ENCODE results near the gene ENTPD6.
"Not testable (repeated sequence)": the region's sequence is repeated elsewhere in the genome, so short reads cannot be mapped to it uniquely, and the experiment has no call there.

The ENTPD6 gene

DNA sequence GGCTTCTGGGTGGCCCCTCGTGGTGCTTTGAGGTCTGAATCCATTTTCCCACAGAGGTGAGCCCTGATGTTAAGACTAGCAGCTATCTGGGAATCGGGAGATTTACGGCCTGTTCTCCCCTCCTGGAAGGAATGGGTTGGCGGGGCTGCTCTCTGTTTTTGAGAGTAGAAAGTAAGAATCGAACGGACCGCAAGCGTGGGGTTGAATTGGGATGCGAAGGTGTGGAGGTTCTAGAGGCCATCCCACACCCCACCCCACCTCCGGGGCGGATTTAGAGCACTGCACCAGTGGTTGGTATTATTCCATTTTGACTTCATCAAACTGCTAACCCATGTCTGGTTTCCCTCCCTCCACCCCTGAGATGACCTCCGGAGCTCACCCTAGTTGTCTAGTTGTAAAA is 63.8 kb downstream of the ENTPD6 start:
- DNase-seq, result no peak

DNA sequence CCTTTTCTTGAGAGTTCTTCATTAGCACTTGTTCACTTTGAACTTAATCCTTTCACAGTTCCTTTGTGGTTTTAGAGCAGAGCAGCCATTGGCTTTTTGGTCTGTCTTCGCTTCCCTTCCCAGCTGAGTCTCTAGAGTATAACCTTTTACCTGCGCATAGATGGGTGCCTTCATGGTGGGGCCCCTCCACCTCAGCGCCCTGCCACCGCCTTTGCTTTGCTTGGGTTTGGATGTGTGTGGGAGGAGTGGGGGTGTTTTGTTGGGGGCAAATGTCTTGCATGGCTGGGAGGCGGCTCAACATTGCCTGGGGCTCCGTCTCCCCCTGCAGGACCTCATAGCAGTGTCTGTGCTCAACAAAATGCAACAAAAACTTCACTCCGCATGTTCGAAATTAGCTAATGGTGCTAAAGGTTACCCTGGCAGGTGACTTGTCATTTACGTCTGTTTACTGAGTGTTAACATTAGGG is 64.3 kb downstream of the ENTPD6 start:
- no peak for DNase-seq

DNA sequence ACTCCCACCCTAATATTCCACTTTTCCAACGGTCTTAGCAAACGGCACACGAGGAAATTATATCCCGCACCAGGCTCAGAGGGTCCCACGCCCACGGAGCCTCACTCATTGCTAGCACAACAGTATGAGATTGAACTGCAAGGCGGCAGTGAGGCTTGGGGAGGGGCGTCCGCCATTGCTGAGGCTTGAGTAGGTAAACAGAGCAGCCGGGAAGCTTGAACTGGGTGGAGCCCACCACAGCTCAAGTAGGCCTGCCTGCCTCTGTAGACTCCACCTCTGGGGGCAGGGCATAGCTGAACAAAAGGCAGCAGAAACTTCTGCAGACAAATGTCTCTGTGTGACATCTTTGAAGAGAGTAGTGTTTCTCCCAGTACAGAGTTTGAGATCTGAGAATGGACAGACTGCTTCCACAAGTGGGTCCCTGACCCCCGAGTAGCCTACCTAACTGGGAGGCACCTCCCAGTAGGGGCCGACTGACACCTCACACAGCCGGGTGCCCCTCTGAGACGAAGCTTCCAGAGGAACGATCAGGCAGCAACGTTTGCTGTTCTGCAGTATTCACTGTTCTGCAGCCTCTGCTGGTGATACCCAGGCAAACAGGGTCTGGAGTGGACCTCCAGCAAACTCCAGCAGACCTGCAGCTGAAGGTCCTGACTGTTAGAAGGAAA is 65.4 kb downstream of the ENTPD6 start:
- DNase-seq, result not testable (repeated sequence)

DNA sequence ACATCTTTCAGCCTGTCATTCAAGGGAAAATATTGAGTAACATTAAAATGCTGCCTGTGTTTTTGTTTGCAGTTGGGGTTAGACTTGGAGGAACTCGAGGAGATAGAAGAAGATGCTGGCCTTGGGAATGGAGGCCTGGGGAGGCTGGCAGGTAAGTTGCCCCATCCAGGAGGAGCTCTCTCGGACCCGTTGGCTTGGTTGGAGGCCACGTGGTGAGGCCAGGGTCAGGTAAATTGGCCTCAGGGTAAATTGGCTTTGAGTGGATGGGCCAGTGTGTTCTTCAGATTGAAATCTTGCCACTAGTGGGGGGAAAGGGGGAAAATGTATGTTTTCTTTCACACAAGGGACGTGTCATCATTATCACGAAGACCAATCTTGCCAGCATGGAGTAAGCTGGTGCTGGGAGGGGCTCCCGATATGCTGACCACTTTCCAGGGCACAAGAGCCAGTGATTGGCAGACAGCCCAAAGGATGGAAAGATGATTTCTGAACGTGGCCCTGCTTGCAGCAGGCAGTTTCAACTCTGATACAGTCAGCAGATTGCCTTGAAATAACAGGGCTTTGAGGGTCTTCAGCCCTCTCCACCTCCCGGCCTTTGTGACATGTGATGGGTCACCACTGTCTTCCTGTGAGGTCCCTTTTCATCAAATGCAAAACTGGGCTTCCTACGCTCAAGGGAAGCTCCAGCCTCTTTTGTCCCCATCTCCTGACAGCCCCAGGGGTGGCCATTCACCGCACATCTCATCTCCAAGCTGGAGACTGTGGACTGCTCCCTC is 73.7 kb downstream of the ENTPD6 start:
- no peak for DNase-seq

DNA sequence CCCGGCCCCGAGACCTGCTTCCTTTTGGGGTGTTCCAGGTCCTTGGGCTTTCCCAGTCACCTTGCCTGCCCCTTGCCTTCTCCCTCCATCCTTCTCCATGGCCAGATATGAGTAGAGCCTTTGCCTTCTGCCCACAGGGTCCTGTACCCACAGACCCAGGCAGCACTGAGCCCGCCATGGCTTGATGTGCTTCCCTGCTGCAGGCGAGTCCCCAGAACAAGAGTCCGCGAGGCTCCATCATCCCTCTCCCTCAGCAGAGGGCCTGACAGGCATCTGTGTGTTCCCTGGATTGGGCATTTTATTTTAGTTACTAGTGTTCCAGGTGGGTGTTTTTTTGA is 74.3 kb downstream of the ENTPD6 start:
- no peak for DNase-seq

DNA sequence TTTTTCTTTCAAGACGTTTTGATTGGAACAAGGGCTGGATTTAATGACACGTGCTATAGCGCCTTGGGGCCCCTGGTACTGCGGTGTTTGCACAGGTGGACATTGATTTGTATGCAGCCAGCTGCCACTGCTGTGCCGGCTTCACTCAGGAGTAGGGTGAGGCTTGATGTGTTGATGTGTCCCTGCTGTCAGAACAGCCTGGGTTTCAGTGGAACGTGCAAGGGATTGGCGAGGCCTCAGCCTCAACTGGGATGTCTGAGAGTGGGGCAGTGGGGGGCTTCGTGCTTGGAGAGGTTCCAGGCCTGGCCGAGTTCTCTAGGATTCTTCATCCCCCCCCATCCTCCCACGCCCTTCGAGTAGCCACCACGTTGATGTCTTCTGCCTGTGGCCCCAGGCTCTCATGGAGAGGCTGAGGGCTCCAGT is 75.3 kb downstream of the ENTPD6 start:
- DNase-seq, result no peak

DNA sequence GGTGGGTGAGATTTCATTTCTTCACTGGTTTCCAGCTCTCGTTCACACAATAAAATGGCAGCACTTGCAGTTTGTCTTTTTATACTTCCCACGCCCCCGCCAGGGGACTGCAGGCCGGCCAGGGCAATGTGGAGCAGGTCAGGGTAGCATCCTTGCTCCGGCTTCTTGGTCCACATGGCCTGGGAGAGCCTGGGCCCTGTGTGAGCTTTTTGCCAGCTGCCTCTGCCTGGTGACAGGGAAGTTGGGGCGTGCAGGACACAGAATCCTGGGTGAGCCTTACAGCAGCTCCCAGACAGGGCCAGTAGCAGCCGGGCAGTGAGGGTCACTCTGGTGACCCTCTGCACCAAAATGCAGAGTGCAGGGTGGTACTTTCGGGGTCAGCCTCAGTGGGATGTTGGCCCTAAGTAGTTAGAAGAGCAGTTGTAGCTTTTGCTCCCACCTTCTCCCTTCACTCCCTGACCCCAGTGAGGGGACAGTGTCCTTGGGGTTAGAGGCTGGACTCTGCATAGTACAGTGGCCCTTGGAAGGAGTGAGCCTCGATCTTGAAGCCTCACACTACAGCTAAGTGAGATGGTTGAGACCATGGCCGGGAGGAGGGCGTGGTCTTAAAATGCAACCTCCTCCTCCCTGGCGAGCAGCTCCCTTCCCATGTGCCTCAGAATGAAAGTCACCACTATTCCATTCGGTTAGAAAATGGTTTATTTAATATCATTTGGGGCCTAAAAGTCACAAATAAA is 76.1 kb downstream of the ENTPD6 start:
- no peak for DNase-seq

DNA sequence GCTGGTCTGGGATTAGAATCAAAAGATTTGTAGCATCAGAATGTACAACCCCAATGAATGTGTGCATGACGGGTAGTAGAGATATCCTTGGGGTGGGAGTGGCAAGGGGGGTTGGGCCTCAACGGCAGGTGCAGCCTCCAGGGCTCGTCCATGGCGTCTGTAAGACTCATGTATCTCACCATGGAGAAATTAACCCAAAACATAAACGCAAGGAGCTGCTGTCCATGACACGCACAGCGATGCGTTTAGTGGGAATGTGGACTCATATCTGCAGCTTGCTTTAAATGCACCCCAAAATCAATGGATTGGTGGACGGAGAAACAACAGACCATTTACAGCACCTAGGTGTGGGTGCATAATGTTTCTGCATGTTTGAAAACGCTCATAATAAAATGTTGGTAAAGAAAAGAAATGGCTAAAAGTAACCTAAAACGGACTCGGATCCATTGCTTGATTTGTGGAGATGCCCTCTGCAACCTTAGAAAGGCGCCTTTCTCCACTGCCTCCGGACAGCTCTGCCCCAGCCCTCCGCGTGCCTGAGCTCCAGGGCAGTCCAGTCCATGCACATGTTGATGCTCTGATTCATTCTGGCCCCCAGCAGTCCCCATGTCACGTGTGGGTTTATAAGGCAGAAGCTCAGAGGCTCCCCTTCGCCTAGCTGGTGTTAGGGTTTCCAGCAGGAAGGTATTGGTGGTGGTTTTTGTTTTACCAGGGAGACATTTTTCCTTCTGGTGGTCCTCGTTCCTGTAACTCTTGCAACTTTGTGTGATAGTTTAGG is 76.9 kb downstream of the ENTPD6 start:
- no peak for DNase-seq

DNA sequence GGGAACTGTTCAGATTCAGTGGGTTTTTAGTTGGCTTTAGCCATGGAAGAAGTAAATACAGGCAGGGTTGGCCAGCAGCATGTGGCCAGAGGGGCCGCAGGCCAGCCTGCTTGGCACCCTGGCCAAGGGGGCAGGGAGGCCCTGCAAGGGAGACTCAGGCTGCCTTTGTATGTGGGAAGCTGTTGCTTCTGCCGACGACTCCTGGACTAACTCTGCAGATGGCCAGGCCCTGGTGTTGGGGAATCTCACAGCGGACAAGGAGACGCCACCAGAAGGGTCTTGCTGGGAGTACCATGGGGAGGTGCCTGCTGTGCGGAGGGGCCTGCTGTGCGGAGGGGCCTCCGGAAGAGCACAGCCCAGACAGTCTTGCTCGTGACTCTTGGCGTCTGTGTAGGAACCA is 77.5 kb downstream of the ENTPD6 start:
- no peak for DNase-seq

DNA sequence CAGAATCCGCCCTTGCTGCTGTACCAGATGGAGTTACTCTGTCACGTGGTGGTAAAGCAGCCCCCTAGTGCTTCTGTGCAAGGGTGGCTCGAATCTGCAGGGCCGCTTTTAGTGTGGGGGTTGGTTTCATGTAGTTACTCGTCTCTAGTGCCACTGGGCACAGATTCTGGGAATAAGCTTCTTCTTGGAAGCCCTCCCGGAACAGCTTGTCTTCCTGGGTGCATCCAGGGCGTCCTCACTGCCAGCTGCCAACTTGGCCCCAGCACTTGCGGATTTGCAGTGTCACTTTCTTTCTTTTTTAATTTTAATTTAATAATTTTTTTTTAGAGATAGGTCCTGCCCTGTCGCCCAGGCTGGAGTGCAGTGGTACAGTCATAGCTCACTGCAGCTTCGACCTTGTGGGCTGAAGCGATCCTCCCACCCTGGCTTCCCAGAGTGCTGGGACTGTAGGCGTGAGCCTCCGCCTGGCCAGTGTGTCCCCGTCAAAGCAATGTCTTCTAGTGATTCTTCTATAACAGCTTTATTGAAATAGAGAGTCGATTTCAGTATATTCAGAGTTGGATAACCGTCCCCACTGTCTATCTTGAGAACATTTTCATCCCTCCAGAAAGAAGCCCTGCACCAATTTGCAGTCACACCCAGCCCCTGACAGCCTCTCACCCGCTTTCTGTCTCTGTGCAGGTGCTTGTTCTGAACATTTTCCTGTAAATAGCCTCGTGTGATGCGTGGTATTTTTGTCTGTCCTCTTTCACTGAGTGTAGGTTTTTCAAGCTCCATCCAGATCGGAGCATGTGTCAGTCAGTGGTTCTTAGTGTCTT is 78.2 kb downstream of the ENTPD6 start:
- no peak for DNase-seq

DNA sequence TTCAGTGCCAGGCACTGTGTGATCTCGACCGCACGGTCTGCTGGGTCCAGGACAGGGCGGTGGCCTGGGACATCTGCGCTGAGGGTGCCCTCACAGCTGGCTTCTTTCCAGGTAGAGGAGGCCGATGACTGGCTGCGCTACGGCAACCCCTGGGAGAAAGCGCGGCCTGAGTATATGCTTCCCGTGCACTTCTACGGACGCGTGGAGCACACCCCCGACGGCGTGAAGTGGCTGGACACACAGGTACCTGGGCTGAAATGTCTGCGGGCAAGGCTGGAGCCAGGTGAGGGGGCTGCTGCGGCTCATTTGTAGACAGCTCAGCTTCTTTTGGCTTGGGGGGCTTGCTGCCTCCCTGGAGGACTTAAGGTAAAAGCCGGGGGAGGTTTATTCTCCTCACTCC is 79.0 kb downstream of the ENTPD6 start:
- DNase-seq, result no peak

DNA sequence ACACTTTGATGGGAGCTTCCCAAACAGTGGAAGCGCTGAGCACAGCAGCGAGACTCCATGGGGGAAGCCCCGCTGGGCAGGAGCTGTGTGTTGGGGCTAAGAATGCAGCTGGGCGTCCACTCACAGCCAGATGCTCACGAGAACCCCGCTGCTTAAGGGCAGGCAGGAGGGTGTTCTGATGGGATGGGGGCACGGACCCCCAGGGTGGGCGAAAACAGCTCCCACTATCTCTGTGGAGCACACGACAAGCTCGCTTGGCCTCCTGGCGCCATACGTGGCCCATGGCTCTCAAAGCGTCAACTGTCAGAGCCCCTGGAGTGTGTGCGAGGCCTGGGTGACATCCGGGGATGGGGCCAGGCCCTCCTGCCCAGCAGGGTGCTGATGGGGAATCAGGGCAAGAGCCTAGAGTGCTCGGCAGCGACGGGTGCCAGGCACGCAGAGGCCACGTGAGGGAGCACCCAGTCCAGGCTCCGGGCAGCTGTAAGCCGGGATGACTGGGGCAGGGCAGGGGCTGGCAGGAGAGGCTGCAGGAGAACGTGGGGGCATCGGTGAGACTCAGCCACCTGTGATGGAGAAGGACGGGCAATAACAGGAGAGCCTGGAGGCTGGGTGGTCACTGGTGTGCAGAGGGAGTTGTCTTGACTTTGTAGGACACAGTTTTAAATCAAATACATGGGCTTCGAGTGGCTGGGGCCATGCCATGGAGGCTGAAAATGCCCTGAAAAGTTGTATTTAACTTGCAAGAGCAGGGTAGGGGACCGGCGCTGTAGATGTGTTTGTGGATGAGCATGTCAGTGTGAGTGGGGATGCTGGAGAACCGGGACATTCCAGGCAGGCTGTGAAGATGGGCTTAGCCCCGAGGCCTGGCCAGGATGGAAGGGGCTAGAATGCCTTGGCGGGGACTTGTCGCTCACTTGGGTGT is 79.6 kb downstream of the ENTPD6 start:
- DNase-seq, result no peak

DNA sequence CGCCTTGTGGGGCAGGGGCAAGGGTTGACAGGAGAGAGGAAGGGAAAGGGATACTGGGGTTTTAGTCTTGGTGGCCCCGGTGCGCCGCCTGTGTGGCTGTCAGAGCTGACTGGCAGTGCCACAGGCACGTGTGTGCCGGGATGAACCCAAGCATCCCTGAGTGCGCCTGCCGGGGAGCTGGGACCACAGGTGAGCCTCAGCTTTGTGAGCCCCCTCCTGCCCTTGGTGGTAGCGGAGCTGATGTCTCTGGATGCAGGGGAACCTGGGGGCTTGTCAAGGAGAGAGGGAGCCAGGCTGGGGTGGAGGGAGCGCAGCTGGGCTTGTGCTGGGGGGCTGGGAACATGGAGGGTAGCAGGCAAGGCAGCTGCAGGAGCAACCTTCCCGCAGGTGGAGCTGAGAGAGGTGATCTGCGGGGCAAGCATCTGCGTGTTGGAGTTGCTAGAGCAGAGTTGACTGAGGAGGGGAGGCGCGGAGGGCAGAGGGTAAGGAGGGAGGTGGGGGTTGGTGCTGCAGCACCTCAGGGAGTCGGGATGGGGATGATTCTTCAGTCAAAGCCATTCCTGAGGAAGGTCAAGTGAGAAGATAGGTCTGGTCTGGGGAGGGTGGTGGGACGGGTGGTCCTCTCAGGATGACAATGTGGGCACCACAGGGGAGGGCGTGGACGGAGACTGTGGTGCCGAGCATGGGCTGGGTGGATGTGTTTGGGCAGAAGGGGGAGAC is 80.5 kb downstream of the ENTPD6 start:
- no peak for DNase-seq
